HG02610 (cell line): ENCODE data around the gene TBC1D14.
"Not testable (repeated sequence)": the region's sequence is repeated elsewhere in the genome, so short reads cannot be mapped to it uniquely, and the experiment has no call there.

Experiments used
- ATAC-seq: cut with Tn5 transposase; IDR thresholded peaks from one replicate; pipeline ENCODE4 v1.9.1; 2021; ENCODE audit warnings: mild to moderate bottlenecking, moderate library complexity; ENCODE audit not compliant: unreplicated experiment

The TBC1D14 gene

GRCh38 chr4:6889736-6890324 lies 19.8 kb upstream of the TBC1D14 start:
- ATAC-seq = no peak

GRCh38 chr4:6890358-6890757 lies 19.3 kb upstream of the TBC1D14 start:
- no peak for ATAC-seq

GRCh38 chr4:6890971-6891370 lies 18.7 kb upstream of the TBC1D14 start:
- not testable (repeated sequence) for ATAC-seq

- ATAC-seq = no peak
These were observed 18.0 kb upstream of the TBC1D14 start for GRCh38 chr4:6891436-6892170.

- ATAC-seq = no peak
These were observed 17.3 kb upstream of the TBC1D14 start for GRCh38 chr4:6892190-6892908.

GRCh38 chr4:6892909-6893202 lies 16.8 kb upstream of the TBC1D14 start:
- ATAC-seq = no peak

GRCh38 chr4:6893449-6894085 lies 16.1 kb upstream of the TBC1D14 start:
- ATAC-seq = no peak

- ATAC-seq = no peak
These were observed 15.5 kb upstream of the TBC1D14 start for GRCh38 chr4:6894086-6894478.

- ATAC-seq = no peak
These were observed 14.8 kb upstream of the TBC1D14 start for GRCh38 chr4:6894528-6895498.

GRCh38 chr4:6896035-6896434 lies 13.6 kb upstream of the TBC1D14 start:
- ATAC-seq = no peak

- no peak for ATAC-seq
These were observed 10.9 kb upstream of the TBC1D14 start for GRCh38 chr4:6898763-6899162.

GRCh38 chr4:6900181-6900812 lies 9.3 kb upstream of the TBC1D14 start:
- no peak for ATAC-seq

GRCh38 chr4:6900956-6901355 lies 8.7 kb upstream of the TBC1D14 start:
- no peak for ATAC-seq

GRCh38 chr4:6901669-6902317 lies 7.8 kb upstream of the TBC1D14 start:
- ATAC-seq = no peak

- no peak for ATAC-seq
These were observed 7.1 kb upstream of the TBC1D14 start for GRCh38 chr4:6902318-6903042.

GRCh38 chr4:6905516-6906445 lies 3.8 kb upstream of the TBC1D14 start:
- ATAC-seq = no peak

- ATAC-seq = not testable (repeated sequence)
These were observed 3.1 kb upstream of the TBC1D14 start for GRCh38 chr4:6906486-6906885.

- no peak for ATAC-seq
These were observed 1.9 kb upstream of the TBC1D14 start for GRCh38 chr4:6907658-6908191.
